NCI-H526 treated with DMSO at 0.1 percent for 48 hours (cell line): ENCODE results near the gene PLB1.

ENCODE experiments used
- DNase-seq: peaks from one replicate; lab custom pipeline; 2025; lab: John Stamatoyannopoulos, UW

PLB1 gene

GRCh38 chr2:28495551-28496250 lies at the start of gene PLB1:
PLB1 (plus strand) TSS chr2:28496060; CDS start chr2:28496115, 55 bp downstream.
- no peak for DNase-seq

GRCh38 chr2:28446531-28446930 lies 49.3 kb upstream of the PLB1 start:
- no peak for DNase-seq

GRCh38 chr2:28447086-28447485 lies 48.8 kb upstream of the PLB1 start:
- DNase-seq: no peak

GRCh38 chr2:28447943-28448792 lies 47.7 kb upstream of the PLB1 start:
- DNase-seq: no peak

- no peak for DNase-seq
Measured at GRCh38 chr2:28448793-28449100, 47.1 kb upstream of the PLB1 start.

GRCh38 chr2:28449126-28449487 lies 46.8 kb upstream of the PLB1 start:
- DNase-seq: no peak

- DNase-seq: no peak
Measured at GRCh38 chr2:28449488-28450395, 46.1 kb upstream of the PLB1 start.

GRCh38 chr2:28450901-28451565 lies 44.8 kb upstream of the PLB1 start:
- DNase-seq: no peak

GRCh38 chr2:28451793-28452533 lies 43.9 kb upstream of the PLB1 start:
- no peak for DNase-seq

- no peak for DNase-seq
Measured at GRCh38 chr2:28452534-28453081, 43.3 kb upstream of the PLB1 start.

- no peak for DNase-seq
Measured at GRCh38 chr2:28453396-28453795, 42.5 kb upstream of the PLB1 start.

- DNase-seq: no peak
Measured at GRCh38 chr2:28454016-28454930, 41.6 kb upstream of the PLB1 start.

GRCh38 chr2:28457237-28457636 lies 38.6 kb upstream of the PLB1 start:
- DNase-seq: no peak

- DNase-seq: no peak
Measured at GRCh38 chr2:28461056-28461455, 34.8 kb upstream of the PLB1 start.

- DNase-seq: no peak
Measured at GRCh38 chr2:28462122-28462521, 33.7 kb upstream of the PLB1 start.

GRCh38 chr2:28463211-28463816 lies 32.5 kb upstream of the PLB1 start:
- no peak for DNase-seq

GRCh38 chr2:28463893-28464292 lies 32.0 kb upstream of the PLB1 start:
- DNase-seq: no peak

- no peak for DNase-seq
Measured at GRCh38 chr2:28465148-28465885, 30.5 kb upstream of the PLB1 start.

GRCh38 chr2:28469304-28469703 lies 26.6 kb upstream of the PLB1 start:
- DNase-seq: no peak
